HEK293T (cell line): Measurements from ENCODE around the gene MPV17L2.

Source experiments
- BHLHE40 ChIP-seq: fragments of 450-650 bp; IDR thresholded peaks from 2 replicates; pipeline ENCODE4 v1.6.1; 2016; ENCODE audit warnings: mild to moderate bottlenecking, moderate library complexity, borderline replicate concordance
- FOXM1 ChIP-seq: fragments of 450-650 bp; IDR thresholded peaks from 2 replicates; pipeline ENCODE4 v1.6.1; 2017; ENCODE audit warnings: mild to moderate bottlenecking, borderline replicate concordance
- LEF1 ChIP-seq: fragments of 450-650 bp; IDR thresholded peaks from 2 replicates; pipeline ENCODE4 v1.6.1; 2017; ENCODE audit warnings: mild to moderate bottlenecking, borderline replicate concordance
- SP1 ChIP-seq: fragments of 450-650 bp; IDR thresholded peaks from 2 replicates; pipeline ENCODE4 v1.6.1; 2017
- TARDBP ChIP-seq: fragments of 450-650 bp; IDR thresholded peaks from 2 replicates; pipeline ENCODE4 v1.6.1; 2016
- TF ChIP-seq, protein P1 (sequence below): fragments of 450-650 bp; IDR thresholded peaks from 2 replicates; pipeline ENCODE4 v1.6.1; 2016

DNA sequence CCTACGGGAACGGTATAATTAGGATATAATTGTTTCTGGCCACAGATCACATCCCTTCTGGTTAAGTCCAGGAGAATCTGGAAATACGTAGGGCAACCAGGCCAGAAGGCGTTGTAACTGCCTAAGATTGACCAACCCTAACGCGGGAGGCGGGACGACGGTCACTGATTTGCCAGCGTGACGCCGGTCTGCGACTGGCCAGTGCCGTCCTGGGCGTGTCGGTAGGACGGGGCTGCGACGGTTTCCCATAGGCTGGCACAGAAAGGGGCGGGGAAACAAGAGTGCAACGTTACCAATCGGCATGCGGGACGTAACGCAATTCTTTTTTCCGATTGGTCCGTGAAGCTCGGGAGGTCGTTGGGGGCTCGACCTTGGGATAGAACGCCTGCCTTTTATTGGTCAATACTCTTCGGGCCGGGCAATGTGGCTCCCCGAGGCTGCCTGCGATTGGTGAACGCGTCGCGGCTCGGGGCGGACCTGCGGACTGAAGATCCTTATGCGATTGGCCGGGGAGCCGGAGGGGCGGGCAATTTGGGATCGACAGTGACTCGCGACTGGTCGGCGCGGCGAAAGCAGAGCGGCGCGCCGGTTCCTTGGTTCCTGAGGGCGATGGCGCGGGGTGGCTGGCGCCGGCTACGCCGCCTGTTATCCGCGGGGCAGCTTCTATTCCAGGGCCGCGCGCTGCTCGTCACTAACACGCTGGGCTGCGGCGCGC lies at the start of gene MPV17L2:
- TF ChIP-seq TARDBP (no peak), BHLHE40 (no peak), FOXM1 (no peak), SP1 (peak; percentile 95), LEF1 (no peak)
- TF ChIP-seq, protein P1, sequence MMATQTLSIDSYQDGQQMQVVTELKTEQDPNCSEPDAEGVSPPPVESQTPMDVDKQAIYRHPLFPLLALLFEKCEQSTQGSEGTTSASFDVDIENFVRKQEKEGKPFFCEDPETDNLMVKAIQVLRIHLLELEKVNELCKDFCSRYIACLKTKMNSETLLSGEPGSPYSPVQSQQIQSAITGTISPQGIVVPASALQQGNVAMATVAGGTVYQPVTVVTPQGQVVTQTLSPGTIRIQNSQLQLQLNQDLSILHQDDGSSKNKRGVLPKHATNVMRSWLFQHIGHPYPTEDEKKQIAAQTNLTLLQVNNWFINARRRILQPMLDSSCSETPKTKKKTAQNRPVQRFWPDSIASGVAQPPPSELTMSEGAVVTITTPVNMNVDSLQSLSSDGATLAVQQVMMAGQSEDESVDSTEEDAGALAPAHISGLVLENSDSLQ, result no peak; the same call in 1 of the 2 replicates
